ENCODE measurements around the gene TPSAB1.

GRCh38 chr16:1244881-1245280 is 4.4 kb downstream of the TPSAB1 start:
- TF ChIP-seq POLR2AphosphoS5 (IDR thresholded peaks at IDR 0.05; ENCODE audit: low read depth, low read length) (no peak), SIN3A (IDR thresholded peaks at IDR 0.05; ENCODE audit: borderline replicate concordance, insufficient read depth, low read depth, low read length) (no peak)
- TF ChIP-seq, protein P1, sequence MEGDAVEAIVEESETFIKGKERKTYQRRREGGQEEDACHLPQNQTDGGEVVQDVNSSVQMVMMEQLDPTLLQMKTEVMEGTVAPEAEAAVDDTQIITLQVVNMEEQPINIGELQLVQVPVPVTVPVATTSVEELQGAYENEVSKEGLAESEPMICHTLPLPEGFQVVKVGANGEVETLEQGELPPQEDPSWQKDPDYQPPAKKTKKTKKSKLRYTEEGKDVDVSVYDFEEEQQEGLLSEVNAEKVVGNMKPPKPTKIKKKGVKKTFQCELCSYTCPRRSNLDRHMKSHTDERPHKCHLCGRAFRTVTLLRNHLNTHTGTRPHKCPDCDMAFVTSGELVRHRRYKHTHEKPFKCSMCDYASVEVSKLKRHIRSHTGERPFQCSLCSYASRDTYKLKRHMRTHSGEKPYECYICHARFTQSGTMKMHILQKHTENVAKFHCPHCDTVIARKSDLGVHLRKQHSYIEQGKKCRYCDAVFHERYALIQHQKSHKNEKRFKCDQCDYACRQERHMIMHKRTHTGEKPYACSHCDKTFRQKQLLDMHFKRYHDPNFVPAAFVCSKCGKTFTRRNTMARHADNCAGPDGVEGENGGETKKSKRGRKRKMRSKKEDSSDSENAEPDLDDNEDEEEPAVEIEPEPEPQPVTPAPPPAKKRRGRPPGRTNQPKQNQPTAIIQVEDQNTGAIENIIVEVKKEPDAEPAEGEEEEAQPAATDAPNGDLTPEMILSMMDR (IDR thresholded peaks at IDR 0.05): no peak
- TF ChIP-seq, protein P2, sequence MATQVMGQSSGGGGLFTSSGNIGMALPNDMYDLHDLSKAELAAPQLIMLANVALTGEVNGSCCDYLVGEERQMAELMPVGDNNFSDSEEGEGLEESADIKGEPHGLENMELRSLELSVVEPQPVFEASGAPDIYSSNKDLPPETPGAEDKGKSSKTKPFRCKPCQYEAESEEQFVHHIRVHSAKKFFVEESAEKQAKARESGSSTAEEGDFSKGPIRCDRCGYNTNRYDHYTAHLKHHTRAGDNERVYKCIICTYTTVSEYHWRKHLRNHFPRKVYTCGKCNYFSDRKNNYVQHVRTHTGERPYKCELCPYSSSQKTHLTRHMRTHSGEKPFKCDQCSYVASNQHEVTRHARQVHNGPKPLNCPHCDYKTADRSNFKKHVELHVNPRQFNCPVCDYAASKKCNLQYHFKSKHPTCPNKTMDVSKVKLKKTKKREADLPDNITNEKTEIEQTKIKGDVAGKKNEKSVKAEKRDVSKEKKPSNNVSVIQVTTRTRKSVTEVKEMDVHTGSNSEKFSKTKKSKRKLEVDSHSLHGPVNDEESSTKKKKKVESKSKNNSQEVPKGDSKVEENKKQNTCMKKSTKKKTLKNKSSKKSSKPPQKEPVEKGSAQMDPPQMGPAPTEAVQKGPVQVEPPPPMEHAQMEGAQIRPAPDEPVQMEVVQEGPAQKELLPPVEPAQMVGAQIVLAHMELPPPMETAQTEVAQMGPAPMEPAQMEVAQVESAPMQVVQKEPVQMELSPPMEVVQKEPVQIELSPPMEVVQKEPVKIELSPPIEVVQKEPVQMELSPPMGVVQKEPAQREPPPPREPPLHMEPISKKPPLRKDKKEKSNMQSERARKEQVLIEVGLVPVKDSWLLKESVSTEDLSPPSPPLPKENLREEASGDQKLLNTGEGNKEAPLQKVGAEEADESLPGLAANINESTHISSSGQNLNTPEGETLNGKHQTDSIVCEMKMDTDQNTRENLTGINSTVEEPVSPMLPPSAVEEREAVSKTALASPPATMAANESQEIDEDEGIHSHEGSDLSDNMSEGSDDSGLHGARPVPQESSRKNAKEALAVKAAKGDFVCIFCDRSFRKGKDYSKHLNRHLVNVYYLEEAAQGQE (IDR thresholded peaks at IDR 0.05; ENCODE audit: insufficient read depth in 1 of 2, low read depth in 2 of 2, low read length in 1 of 2): no peak
